Measurements from ENCODE around the gene ADAM11. TPM values are rescaled to one million over a fixed set of nuclear protein-coding genes. Genes with fewer than 3 reads are reported as not detected.

Gene ADAM11
- total and polyA plus RNA-seq, 2 of the 13 experiments (the other 11 are each of a cell fraction or from before 2014, with no cell fraction given), result 0.38 to 0.91 TPM

DNA sequence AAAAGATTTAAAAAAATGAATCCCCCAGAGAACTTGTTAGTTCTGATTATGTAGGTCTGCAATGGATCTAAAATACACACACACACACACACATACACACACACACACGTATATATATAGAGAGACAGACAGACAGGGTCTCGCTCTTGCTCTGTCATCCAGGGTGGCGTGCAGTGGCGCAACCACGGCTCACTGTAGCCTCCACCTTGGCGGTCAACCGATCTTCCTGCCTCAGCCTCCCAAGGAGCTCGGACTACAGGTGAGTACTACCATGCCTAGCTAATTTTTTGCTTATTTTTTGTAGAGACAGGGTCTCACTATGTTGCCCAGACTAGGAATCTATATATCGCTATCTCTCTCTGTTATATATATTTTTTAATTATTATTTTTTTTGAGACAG, 37.9 kb downstream of the ADAM11 start:
- in situ Hi-C loops (cut with HindIII; ENCODE audit: extremely low pct_ligation_motif_present, low pct_unique_long_range_greater_than_20kb), result loop anchor here (25.0 kb wide), 1 partner anchor 216 kb away; no protein-coding TSS in a partner anchor
- no peaks in the 10 kb centered on the region for H3K9me3 ChIP-seq (ENCODE audit: low read length)
- H3K4me2 ChIP-seq (ENCODE audit: low read depth, low read length), result no peak overlapping the region
- H3K4me1 ChIP-seq (ENCODE audit: insufficient read depth, low read length), result peaks cover 22% of the 10 kb centered on the region
- H4K20me1 ChIP-seq (ENCODE audit: insufficient read depth, low read length), result no peaks in the 10 kb centered on the region
- no peak overlapping the region for H3K4me3 ChIP-seq (replicated peaks in 1 of 3; ENCODE audit: insufficient read depth in 1 of 3, low read depth in 2 of 3, low read length in 3 of 3)
- TF ChIP-seq POGZ (CRISPR knock-in tag; IDR thresholded peaks at IDR 0.05), result no peak
- TF ChIP-seq ZNF264 (CRISPR knock-in tag; IDR thresholded peaks at IDR 0.05), result no peak
- TF ChIP-seq ZNF607 (CRISPR knock-in tag; IDR thresholded peaks at IDR 0.05; ENCODE audit: borderline replicate concordance), result no peak
- TF ChIP-seq RBFOX2 (IDR thresholded peaks at IDR 0.05; ENCODE audit: low read depth, low read length), result no peak
- no peak for TF ChIP-seq IKZF4 (CRISPR knock-in tag; IDR thresholded peaks at IDR 0.05; ENCODE audit: borderline replicate concordance, low read depth, not compliant biosample characterization)
- TF ChIP-seq, protein P1, sequence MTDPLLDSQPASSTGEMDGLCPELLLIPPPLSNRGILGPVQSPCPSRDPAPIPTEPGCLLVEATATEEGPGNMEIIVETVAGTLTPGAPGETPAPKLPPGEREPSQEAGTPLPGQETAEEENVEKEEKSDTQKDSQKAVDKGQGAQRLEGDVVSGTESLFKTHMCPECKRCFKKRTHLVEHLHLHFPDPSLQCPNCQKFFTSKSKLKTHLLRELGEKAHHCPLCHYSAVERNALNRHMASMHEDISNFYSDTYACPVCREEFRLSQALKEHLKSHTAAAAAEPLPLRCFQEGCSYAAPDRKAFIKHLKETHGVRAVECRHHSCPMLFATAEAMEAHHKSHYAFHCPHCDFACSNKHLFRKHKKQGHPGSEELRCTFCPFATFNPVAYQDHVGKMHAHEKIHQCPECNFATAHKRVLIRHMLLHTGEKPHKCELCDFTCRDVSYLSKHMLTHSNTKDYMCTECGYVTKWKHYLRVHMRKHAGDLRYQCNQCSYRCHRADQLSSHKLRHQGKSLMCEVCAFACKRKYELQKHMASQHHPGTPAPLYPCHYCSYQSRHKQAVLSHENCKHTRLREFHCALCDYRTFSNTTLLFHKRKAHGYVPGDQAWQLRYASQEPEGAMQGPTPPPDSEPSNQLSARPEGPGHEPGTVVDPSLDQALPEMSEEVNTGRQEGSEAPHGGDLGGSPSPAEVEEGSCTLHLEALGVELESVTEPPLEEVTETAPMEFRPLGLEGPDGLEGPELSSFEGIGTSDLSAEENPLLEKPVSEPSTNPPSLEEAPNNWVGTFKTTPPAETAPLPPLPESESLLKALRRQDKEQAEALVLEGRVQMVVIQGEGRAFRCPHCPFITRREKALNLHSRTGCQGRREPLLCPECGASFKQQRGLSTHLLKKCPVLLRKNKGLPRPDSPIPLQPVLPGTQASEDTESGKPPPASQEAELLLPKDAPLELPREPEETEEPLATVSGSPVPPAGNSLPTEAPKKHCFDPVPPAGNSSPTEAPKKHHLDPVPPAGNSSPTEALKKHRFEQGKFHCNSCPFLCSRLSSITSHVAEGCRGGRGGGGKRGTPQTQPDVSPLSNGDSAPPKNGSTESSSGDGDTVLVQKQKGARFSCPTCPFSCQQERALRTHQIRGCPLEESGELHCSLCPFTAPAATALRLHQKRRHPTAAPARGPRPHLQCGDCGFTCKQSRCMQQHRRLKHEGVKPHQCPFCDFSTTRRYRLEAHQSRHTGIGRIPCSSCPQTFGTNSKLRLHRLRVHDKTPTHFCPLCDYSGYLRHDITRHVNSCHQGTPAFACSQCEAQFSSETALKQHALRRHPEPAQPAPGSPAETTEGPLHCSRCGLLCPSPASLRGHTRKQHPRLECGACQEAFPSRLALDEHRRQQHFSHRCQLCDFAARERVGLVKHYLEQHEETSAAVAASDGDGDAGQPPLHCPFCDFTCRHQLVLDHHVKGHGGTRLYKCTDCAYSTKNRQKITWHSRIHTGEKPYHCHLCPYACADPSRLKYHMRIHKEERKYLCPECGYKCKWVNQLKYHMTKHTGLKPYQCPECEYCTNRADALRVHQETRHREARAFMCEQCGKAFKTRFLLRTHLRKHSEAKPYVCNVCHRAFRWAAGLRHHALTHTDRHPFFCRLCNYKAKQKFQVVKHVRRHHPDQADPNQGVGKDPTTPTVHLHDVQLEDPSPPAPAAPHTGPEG (CRISPR knock-in tag; IDR thresholded peaks at IDR 0.05), result no peak
- no peak for TF ChIP-seq MNT (IDR thresholded peaks at IDR 0.05)
- ATAC-seq, result no peak
- H3K27ac ChIP-seq (ENCODE audit: extremely low read length, insufficient read depth, low read length), result no peak overlapping the region
- intact Hi-C loops (cut with micrococcal nuclease; ENCODE audit: unreplicated experiment), result no loop called here
- no peak overlapping the region for H3K9ac ChIP-seq (ENCODE audit: insufficient read depth, low read depth, low read length)
- CTCF ChIA-PET (ENCODE audit: low intra/inter-chr PET ratio, low total read pairs), result no interaction called here
- DNase-seq (ENCODE audit: low spot score), result no peak
- H3K27me3 ChIP-seq (ENCODE audit: control insufficient read depth in 1 of 2, insufficient read depth in 2 of 2, low read length in 2 of 2), result peaks cover 0 to 3% of the 10 kb centered on the region in 2 experiments; a peak in 2 of 5 replicates
- no TSS peak for BruUV-seq (replicated peaks)
- no peak overlapping the region for H2AFZ ChIP-seq (ENCODE audit: low read length)
- no peaks in the 10 kb centered on the region for H3K79me2 ChIP-seq (ENCODE audit: insufficient read depth, low read length)
- FAIRE-seq, result no peak
- H3K36me3 ChIP-seq (replicated peaks in 1 of 2; ENCODE audit: control insufficient read depth in 1 of 2, insufficient read depth in 2 of 2, low read length in 2 of 2), result no peaks in the 10 kb centered on the region
- WGBS (ENCODE audit: low lambda C conversion rate), result 80% methylated on average over 9 of the region's 9 CpGs
- POLR2A ChIA-PET, result no interaction called here
